ENCODE results near the gene GRID2.

- no peak for TF ChIP-seq RARB (CRISPR knock-in tag; IDR thresholded peaks at IDR 0.05)
- no peak for TF ChIP-seq CREB5 (CRISPR knock-in tag; IDR thresholded peaks at IDR 0.05; ENCODE audit: low read depth)
- TF ChIP-seq ISL1 (CRISPR knock-in tag; IDR thresholded peaks at IDR 0.05), result no peak
- TF ChIP-seq TOX (CRISPR knock-in tag; IDR thresholded peaks at IDR 0.05; ENCODE audit: borderline replicate concordance), result no peak
- TF ChIP-seq OSR1 (CRISPR knock-in tag; IDR thresholded peaks at IDR 0.05), result no peak
- no peak for TF ChIP-seq ZFP3 (CRISPR knock-in tag; IDR thresholded peaks at IDR 0.05)
- no peak for TF ChIP-seq ZNF8 (CRISPR knock-in tag; IDR thresholded peaks at IDR 0.05)
- no peak for TF ChIP-seq ZFP30 (CRISPR knock-in tag; IDR thresholded peaks at IDR 0.05)
These were observed 152.2 kb downstream of the GRID2 start for GRCh38 chr4:92455951-92456350.

Measured in SK-N-SH treated with all-trans-retinoic acid at 6 μM for 48 hours (cell line).